H54 (cell line): ENCODE measurements around the gene FOCAD.

Source experiments
- DNase-seq: peaks from one replicate; pipeline ENCODE4 v3.0.0; 2011; ENCODE audit warnings: low spot score, mixed read lengths; ENCODE audit not compliant: insufficient read length
- FAIRE-seq: peaks from 3 replicates; lab custom pipeline; 2011; peaks lifted over from hg19 to GRCh38; lab: Jason Lieb, UNC
- POLR2A ChIP-seq: IDR thresholded peaks from 2 replicates; pipeline ENCODE4 v1.6.1; 2011; ENCODE audit warnings: low read depth, mild to moderate bottlenecking, low read length

The FOCAD gene

DNA sequence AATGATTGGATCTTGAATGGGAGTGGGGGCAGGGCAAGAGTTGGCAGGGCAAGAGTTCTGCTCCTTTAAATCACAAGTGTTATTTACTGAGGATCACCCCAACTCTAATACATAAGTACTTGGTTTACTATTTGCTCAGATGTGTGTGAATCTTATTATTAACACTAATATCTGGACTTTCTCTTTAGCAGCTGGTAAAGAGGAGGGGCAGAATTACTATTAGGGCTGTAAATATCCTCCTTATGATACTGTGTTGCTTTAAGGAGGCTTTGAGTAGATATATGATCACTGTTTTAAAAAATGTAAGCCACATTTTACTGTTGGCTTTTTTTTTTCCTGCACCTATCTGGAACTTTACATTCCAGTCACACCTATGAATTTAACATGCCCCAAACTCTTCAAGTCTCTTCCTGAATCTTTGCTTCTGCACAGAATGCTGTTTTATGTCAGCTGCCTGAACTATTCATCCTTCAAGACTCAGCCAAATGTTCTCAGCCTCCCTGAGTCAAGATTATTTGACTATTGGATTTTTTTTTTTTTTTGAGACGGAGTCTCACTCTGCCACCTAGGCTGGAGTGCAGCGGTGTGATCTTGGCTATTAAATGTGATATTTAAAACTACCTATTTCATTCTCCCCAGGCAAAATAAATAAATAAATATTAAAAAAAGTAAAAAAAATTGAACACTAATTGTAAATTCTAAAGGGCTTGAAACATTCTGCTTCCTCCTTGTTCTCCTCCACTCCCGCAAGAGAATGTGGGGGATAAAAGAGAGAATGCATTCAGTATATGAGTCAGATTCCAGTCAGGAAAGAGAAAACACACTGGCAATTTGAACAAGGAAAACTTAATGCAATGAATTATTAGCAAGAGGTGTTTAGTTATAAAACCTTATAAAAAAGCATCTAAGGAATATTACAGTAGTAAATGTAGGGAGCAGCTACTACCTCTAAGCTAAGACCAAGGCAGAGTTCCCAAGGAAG is 99.3 kb downstream of the FOCAD start:
- no peak for DNase-seq
- no peak for TF ChIP-seq POLR2A
- FAIRE-seq: no peak

DNA sequence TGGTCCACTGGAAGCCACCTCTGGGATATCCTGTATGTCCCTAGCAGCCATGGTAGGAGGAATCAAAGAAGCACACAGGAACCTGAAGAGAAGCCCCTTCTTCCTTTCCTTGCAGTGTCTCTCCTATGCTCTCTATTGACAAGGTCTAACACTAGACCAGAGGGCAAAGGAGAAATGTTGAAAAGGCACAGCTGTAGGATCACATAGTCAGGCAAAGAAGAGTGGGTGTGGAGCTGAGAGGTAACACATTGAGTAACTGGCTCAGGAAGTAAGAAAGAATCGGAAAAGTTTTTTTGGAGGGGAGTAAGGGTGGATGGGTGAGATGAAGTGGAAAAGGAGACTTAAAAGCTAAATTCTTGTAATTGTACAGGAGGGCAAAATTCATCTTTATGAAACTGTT is 100.1 kb downstream of the FOCAD start:
- DNase-seq: no peak
- no peak for FAIRE-seq
- no peak for TF ChIP-seq POLR2A

DNA sequence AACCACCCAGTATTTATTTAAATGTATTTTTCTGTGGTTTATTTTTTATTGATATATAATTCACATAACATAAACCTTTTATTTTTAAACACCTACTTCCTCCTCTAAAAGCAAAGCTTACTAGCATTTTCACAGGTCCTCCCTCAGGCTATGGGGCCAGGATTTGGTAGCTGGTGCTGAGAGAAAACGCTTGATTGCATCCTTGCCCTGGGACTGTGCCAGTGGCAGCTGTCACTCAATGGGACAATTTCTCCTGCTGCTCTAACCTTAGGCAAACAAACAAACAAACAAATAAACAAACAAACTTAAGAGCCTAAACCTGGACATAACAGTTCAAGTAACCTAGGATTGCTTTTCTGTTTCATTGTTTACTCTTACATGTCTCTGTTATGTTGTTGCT is 102.7 kb downstream of the FOCAD start:
- DNase-seq: no peak
- FAIRE-seq: no peak

DNA sequence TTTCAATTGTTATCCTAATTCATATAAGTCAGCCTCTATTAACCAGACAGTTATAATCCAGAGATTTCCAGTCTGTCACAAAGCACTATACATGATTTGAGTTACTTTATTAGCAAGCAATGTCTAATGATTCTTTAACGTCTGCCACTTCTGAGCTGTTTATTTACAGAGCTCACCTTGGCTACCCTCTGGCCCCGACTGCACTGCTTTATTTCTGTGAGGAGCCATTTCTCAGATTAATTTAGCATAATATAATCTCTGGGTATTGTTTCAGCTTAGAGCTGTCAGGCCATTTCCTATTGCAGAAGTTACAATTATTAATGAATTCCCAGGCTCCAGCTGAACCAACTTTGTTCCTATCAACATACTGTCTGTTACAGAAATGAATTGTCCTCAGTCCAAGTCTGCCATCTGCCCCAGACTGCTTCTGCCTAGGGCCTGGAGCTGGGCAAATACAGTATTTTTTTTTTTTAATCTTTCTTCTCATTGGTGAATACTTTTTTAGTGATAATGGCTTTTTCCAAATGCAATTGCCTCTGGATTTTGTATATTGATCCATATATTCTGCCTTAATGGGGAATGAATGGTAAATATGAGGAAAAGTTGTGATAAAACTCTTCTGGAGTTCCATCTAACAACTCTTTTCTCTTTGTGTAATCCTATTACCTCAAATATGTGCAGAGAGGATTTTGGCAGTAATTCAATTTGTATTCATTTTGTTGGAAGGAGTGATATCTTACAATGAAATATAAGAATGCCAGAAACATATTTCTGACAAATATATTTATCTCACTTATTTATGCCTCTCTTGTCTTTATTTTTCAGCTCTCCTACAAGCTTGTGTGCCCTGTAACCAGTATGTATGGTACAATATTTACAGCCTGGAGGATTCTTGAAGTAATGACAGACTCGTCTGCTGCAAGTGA is 104.7 kb downstream of the FOCAD start:
- TF ChIP-seq POLR2A: no peak
- peak; percentile 6 for FAIRE-seq
- no peak for DNase-seq

More for the DNA sequence above, 102.7 kb downstream of the FOCAD start:
- no peak for TF ChIP-seq POLR2A

DNA sequence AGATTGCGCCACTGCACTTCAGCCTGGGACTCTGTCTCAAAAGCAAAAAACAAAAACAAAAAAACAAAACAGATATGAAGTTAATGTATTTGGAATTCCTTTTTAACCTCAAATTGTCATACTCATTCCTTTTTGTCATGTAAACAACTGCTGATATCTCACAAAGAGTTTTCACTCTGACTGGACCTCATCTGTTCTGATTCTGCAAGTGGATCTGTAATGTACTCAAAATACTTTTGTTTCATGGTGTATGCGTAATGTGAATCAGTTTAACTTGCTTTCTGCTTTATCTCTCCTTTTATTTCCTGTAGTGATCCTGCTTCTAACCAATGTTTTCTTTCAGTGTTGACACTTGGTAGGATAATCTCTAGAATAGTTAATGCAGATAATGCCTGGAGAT is 106.7 kb downstream of the FOCAD start:
- TF ChIP-seq POLR2A: no peak
- FAIRE-seq (no peak), DNase-seq (no peak)

DNA sequence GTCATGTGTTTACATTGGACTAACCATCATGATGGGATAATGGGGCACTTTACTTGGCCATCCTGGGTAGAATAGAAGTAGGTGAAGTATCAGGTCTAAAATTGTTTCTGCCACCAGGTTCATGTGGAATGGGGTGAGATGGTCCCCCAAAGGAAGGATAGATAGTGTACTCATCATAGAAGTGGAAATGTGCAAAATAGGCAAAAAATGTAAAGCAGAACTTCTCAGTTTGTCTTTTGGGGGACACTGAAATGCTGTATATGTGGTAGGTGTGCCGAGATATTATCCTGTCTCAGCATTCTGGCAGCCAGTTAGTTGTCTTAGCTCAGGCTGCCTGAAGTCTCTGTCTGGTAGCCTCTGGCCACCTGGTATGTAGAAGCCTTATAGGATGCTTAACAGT is 107.6 kb downstream of the FOCAD start:
- DNase-seq: no peak
- TF ChIP-seq POLR2A: no peak
- FAIRE-seq: no peak

DNA sequence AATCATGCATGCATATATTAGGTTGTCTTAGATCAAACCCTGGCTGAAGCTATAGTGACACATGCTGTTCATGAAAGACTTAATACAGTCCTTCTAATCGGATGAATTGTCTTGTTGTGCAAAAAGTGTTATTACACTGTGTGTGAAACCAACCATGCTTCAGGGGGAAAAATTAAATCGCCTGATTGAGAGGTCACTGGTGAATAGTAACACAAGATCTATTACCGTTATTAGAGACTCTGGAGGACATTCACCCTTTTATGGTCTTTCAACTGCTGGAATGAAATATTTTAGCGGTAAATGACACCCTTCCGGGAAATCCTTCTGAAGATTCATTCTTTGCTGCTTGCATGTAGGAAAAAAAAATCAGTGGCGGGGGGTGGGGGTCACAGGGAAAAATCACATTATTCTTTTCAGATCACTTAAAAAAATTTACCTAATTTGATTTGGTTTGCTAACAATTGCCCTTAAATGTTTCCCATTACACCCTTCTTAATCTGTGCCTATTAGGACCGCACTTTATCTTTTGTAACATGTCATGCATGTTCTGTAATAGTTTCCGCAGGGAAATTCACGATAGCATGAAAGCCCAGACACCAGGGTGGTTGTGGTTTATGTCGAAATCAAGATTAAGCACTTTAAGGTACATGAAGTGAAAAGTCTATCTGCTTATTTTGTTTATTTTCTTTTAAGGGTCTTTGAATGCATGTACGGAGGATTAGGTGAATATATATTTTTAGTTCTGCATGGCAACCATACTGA is 120.6 kb downstream of the FOCAD start:
- FAIRE-seq (no peak), DNase-seq (no peak)
- no peak for TF ChIP-seq POLR2A

DNA sequence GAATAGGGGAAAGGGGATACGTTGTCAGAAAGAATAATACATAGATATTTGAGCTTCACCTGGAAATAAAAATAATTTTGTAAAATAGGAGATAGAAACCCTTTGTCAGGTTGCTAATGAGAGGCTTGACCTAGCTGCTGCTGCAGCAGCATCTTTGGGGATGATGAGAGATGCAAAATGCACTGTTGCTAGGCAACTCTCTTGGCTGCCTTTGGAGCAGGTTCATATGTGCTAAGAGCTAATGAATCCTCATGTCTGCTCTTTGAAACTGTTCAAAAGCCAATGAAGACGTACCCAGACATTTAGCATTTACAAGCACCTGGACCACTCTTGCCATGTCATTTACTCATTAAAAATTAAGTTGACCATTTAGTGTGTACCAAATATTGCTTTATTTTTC is 121.7 kb downstream of the FOCAD start:
- FAIRE-seq: no peak
- DNase-seq: no peak
- no peak for TF ChIP-seq POLR2A

DNA sequence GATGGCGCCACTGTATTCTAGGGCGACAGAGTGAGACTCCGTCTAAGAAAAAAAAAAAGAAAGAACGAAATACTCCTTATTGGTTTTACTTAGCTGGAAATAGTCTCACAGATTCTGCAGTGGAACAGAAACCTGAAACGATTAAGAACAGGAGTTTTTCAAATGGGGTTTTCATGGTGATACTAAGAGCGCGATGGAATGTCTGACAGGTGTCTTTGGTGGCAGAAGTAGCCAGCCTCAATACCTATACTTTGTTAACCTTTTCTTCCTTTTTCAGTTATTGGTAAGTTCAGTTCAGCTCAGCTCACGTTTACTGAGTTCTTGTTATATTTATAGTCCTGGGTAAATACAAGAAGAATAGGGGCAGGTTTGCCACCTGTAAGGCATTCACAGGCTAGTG is 123.9 kb downstream of the FOCAD start:
- DNase-seq (no peak), FAIRE-seq (no peak)
- TF ChIP-seq POLR2A: no peak

DNA sequence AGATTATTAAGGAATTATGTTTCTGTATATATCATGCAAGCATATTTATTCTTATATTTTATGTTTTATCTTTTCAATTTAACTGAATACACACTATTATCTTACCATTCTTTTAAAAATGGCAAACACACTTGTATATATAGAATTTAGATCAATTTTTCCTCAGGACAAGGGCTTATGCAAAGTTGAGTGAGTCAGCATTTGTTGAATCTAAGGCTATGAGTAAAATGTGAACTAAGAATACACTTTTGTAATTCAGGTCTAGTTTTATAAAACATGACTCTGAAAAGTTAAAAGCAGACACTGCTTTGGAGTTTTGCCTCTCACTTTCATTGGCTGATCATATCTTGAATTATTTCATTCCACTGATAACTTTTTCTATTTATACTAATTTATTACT is 127.8 kb downstream of the FOCAD start:
- DNase-seq (no peak), FAIRE-seq (no peak)
- TF ChIP-seq POLR2A: no peak

DNA sequence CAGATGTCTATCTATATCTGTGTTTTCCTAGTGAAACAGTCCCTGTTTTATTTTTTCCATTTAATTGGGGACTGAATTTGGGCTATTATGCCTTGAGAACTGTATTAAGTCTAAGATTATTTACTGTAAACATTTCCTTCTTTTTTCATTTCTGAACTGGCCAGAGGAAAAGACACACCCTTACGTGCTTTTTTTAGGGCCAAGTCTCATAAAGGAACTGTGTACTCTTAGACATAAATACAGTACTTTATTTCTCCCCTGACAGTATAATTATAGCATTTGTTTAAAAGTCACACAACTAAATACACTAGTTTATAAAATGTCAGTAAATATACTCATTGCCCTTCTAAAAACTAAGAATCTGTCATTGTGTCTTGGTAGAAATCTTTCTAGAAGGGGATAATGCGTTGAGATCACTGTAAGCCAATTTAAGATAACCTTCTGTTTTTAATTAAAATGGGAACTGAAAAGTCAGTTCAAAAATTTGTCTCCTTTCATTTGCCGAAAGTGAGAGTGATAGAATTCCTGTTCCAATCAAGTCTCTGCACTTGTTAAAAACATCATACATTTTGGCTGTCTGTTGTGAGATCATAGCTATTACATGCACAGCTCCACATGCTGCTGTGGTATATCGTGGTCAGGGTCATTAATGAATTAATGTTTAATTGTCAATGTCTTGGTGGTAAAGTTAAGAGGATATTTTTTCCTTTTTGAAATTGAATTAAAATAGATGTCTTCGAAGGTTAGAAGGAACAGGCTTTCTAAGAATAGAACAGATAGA is 132.1 kb downstream of the FOCAD start:
- no peak for DNase-seq
- no peak for FAIRE-seq
- TF ChIP-seq POLR2A: no peak

DNA sequence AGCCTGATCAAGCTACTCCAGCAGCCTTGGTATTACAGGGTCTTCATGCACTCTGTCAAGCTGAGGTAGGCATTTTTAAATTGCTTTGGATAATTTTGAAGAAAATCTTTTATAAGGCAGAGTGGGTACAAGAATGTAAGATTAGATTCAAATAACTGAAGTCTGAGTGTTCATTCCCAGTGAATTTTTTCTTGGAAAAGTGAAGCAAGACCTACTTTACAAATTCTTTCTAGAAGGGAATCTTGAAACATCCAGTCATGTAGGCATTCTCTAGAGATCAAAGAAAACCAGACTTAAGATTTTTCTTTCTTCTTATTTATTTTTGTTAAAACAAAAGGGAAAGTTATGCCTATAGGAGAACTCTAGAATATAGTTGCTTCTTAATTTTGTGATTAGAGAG is 139.0 kb downstream of the FOCAD start:
- no peak for TF ChIP-seq POLR2A
- FAIRE-seq (no peak), DNase-seq (no peak)

DNA sequence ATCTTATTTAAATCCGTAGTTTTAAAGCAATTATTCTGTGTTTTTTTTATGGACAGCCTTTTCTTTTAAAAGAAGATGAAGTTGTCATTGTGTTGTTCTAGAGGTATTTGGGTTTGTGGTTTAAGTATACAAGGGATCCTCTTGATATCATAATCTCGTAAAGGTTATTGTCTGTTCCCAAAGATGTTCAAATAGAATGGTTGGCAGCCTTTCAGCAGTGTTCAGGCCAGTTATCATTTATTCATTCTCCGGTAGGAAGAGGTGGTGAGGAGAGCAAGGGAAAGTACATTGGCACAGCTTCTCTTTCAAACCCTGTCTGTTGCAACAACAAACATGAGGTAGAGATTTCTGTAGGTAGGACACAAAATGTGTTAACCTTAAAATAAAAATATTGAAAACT is 147.0 kb downstream of the FOCAD start:
- DNase-seq (no peak), FAIRE-seq (peak; percentile 11)
- no peak for TF ChIP-seq POLR2A
